ENCODE data around the gene PTGFRN.

DNA sequence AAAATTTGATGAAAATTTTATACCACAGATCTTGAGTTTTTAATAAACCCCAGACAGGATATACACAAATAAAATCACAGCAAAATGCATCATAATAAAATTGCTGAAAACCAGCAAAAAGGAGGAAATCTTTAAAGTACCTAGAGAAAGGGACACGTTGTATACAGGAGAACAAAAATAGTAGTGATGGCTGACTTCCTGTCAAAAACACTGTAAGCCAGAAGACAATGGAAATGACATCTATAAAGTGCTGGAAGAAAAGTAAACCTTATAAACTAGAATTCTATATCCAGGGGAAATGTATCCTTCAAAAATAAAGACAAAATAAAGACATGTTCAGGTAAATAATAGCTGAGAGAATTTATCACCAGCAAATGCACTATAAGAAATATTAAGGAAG lies 14.6 kb upstream of the PTGFRN start:
- TF ChIP-seq CTCF (IDR thresholded peaks at IDR 0.05) (no peak), POLR2A (IDR thresholded peaks at IDR 0.05) (no peak)
